Measurements from ENCODE around the gene NSD2. TPM values are rescaled to one million over a fixed set of nuclear protein-coding genes. Genes with fewer than 3 reads are reported as not detected.

Gene NSD2
- total RNA-seq, 1 donor from 2014 or later = 66.4 TPM

GRCh38 chr4:1960170-1960825 is 89.1 kb downstream of the NSD2 start:
- TF ChIP-seq CTCF (IDR thresholded peaks at IDR 0.05) = no peak

GRCh38 chr4:1961038-1961437 is 89.8 kb downstream of the NSD2 start:
- no peaks in the 10 kb centered on the region for H3K27me3 Mint-ChIP-seq (ENCODE audit: unreplicated experiment)
- H3K9me3 Mint-ChIP-seq (ENCODE audit: unreplicated experiment) = no peaks in the 10 kb centered on the region
- no peak for TF ChIP-seq CTCF (IDR thresholded peaks at IDR 0.05)
- no peaks in the 10 kb centered on the region for H3K4me1 Mint-ChIP-seq (ENCODE audit: unreplicated experiment)
- no peak overlapping the region for H3K27ac Mint-ChIP-seq (ENCODE audit: unreplicated experiment)
- peaks cover 46% of the 10 kb centered on the region for H3K36me3 Mint-ChIP-seq (ENCODE audit: unreplicated experiment)
- H3K4me3 Mint-ChIP-seq (ENCODE audit: unreplicated experiment) = no peak overlapping the region
- no peak for DNase-seq (ENCODE audit: extremely low spot score, unreplicated experiment)

More at GRCh38 chr4:1960170-1960825, 89.1 kb downstream of the NSD2 start:
- Mint-ChIP-seq H3K4me1 (ENCODE audit: unreplicated experiment) (no peaks in the 10 kb centered on the region), H3K9me3 (ENCODE audit: unreplicated experiment) (no peaks in the 10 kb centered on the region), H3K4me3 (ENCODE audit: unreplicated experiment) (no peak overlapping the region), H3K27ac (ENCODE audit: unreplicated experiment) (no peak overlapping the region), H3K36me3 (ENCODE audit: unreplicated experiment) (peaks cover 50% of the 10 kb centered on the region), H3K27me3 (ENCODE audit: unreplicated experiment) (no peaks in the 10 kb centered on the region)
- DNase-seq (ENCODE audit: extremely low spot score, unreplicated experiment) = no peak

GRCh38 chr4:1961563-1961962 is 90.4 kb downstream of the NSD2 start:
- no peaks in the 10 kb centered on the region for H3K27me3 Mint-ChIP-seq (ENCODE audit: unreplicated experiment)
- no peak for DNase-seq (ENCODE audit: extremely low spot score, unreplicated experiment)
- TF ChIP-seq CTCF (IDR thresholded peaks at IDR 0.05) = no peak
- H3K27ac Mint-ChIP-seq (ENCODE audit: unreplicated experiment) = no peak overlapping the region
- peaks cover 44% of the 10 kb centered on the region for H3K36me3 Mint-ChIP-seq (ENCODE audit: unreplicated experiment)
- H3K9me3 Mint-ChIP-seq (ENCODE audit: unreplicated experiment) = no peaks in the 10 kb centered on the region
- H3K4me1 Mint-ChIP-seq (ENCODE audit: unreplicated experiment) = no peaks in the 10 kb centered on the region
- H3K4me3 Mint-ChIP-seq (ENCODE audit: unreplicated experiment) = no peak overlapping the region

GRCh38 chr4:1962980-1963379 is 91.8 kb downstream of the NSD2 start:
- no peak for TF ChIP-seq CTCF (IDR thresholded peaks at IDR 0.05)
- Mint-ChIP-seq H3K36me3 (ENCODE audit: unreplicated experiment) (peaks cover 40% of the 10 kb centered on the region), H3K4me1 (ENCODE audit: unreplicated experiment) (no peaks in the 10 kb centered on the region), H3K27ac (ENCODE audit: unreplicated experiment) (no peak overlapping the region), H3K9me3 (ENCODE audit: unreplicated experiment) (no peaks in the 10 kb centered on the region), H3K4me3 (ENCODE audit: unreplicated experiment) (no peak overlapping the region), H3K27me3 (ENCODE audit: unreplicated experiment) (no peaks in the 10 kb centered on the region)
- no peak for DNase-seq (ENCODE audit: extremely low spot score, unreplicated experiment)

- H3K36me3 Mint-ChIP-seq (ENCODE audit: unreplicated experiment) = peaks cover 34% of the 10 kb centered on the region
- no peak for TF ChIP-seq CTCF (IDR thresholded peaks at IDR 0.05)
Measured at GRCh38 chr4:1964443-1964842, 93.2 kb downstream of the NSD2 start.

More at GRCh38 chr4:1964443-1964842, 93.2 kb downstream of the NSD2 start:
- Mint-ChIP-seq H3K4me3 (ENCODE audit: unreplicated experiment) (no peak overlapping the region), H3K27ac (ENCODE audit: unreplicated experiment) (no peak overlapping the region), H3K27me3 (ENCODE audit: unreplicated experiment) (no peaks in the 10 kb centered on the region), H3K9me3 (ENCODE audit: unreplicated experiment) (no peaks in the 10 kb centered on the region), H3K4me1 (ENCODE audit: unreplicated experiment) (no peaks in the 10 kb centered on the region)
- DNase-seq (ENCODE audit: extremely low spot score, unreplicated experiment) = no peak
